ENCODE measurements around the gene RNU5B-1. TPM values are rescaled to one million over a fixed set of nuclear protein-coding genes. Genes with fewer than 3 reads are reported as not detected.

RNU5B-1 gene
- total and polyA plus RNA-seq, 2 of the 4 experiments (the other 2 are of a cell fraction) = not detected

DNA sequence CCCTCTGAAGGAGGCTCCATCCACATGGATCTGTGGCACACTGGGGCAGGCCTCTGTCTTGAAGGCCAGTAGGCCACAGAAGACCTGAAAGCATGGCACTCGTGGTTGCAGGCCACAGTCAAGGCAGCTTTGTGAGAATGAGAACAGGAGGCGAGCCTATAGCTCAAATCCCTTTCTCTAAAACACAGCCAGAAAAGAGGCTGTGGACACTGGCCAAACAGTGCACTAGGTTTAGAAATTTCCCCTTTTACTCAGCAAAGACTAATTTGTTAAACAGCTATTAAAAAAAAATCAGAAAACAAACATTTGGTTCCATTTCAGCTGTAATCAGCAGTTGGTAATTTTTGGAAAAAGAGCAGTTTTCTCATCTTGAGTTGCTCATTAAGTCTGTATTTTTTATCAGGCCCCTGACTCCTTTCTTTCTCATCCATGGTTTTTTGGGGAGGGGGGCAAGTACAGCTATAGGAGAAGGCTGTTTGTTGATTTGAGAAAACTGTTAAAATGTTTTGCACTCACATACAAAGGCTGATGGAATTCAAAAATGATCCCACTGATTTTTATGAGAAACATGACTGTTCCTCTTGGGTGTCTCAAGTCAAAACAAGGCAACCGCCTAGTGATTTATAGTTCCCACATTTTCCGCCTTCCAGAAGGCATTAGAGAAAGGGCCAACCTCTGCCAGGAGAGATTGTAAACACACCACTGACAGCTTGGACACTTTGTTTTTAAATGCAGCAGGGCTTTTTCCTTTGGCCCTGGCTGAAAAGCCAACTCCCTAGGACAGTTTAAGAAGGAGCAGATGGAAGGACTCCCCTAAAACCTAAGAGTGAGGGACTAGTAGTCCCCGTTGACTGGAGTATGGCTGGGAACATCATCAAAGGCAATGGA lies 45.9 kb upstream of the RNU5B-1 start:
- H4K91ac ChIP-seq (ENCODE audit: insufficient read depth, low read depth, low read length) = no peak overlapping the region
- dilution Hi-C loops (cut with HindIII; ENCODE audit: low sequenced_read_pairs, unreplicated experiment) (no loop called here), intact Hi-C loops (cut with micrococcal nuclease) (no loop called here), in situ Hi-C loops (cut with MboI; ENCODE audit: low sequenced_read_pairs) (no loop called here)
- H3K27ac ChIP-seq (ENCODE audit: insufficient read depth, low read length) = no peak overlapping the region
- no peak overlapping the region for H3K4me2 ChIP-seq (ENCODE audit: low read depth, low read length)
- H2AFZ ChIP-seq (replicated peaks; ENCODE audit: low read length, poor library complexity) = no peak overlapping the region
- no peak overlapping the region for H3K23ac ChIP-seq (ENCODE audit: low read depth, low read length)
- ChIA-PET CTCF (interaction anchor here (1.1 to 1.8 kb wide), 2 partner anchors 13 to 15 kb away, joined by 3 to 4 read pairs; no protein-coding TSS in a partner anchor), POLR2A (ENCODE audit: unreplicated experiment) (no interaction called here)
- H3K9ac ChIP-seq (ENCODE audit: low read depth, low read length) = no peak overlapping the region
- H2BK20ac ChIP-seq (ENCODE audit: low read depth, low read length) = no peak overlapping the region
- 80% methylated on average over 2 of the region's 5 CpGs; no CpG with 5 or more reads in 1 of the 2 experiments for WGBS, 2 experiments (ENCODE audit: extremely low coverage in 2 of 2, insufficient read length in 1 of 2)
- H4K8ac ChIP-seq (ENCODE audit: low read depth in 2 of 2, low read length in 2 of 2) = no peak overlapping the region
- H2BK120ac ChIP-seq (ENCODE audit: low read depth, low read length) = no peak overlapping the region
- H4K5ac ChIP-seq (ENCODE audit: low read depth, low read length) = no peak overlapping the region
- no peaks in the 10 kb centered on the region for H3K27me3 ChIP-seq (ENCODE audit: control insufficient read depth, insufficient read depth, low read length)
- no peak overlapping the region for H3K18ac ChIP-seq (ENCODE audit: low read depth, low read length)
- TF ChIP-seq RAD21 (IDR thresholded peaks at IDR 0.05; ENCODE audit: low read length) (no peak), MAZ (IDR thresholded peaks at IDR 0.05; ENCODE audit: borderline replicate concordance, low read depth, low read length) (no peak), MAFK (IDR thresholded peaks at IDR 0.05; ENCODE audit: low read depth, low read length) (no peak), CEBPB (IDR thresholded peaks at IDR 0.05; ENCODE audit: low read depth, low read length) (no peak), BHLHE40 (IDR thresholded peaks at IDR 0.05; ENCODE audit: low read depth, low read length) (no peak), SMC3 (IDR thresholded peaks at IDR 0.05; ENCODE audit: low read depth, low read length) (no peak), RCOR1 (IDR thresholded peaks at IDR 0.05; ENCODE audit: insufficient replicate concordance, low read length) (no peak)
- TF ChIP-seq, protein P1, sequence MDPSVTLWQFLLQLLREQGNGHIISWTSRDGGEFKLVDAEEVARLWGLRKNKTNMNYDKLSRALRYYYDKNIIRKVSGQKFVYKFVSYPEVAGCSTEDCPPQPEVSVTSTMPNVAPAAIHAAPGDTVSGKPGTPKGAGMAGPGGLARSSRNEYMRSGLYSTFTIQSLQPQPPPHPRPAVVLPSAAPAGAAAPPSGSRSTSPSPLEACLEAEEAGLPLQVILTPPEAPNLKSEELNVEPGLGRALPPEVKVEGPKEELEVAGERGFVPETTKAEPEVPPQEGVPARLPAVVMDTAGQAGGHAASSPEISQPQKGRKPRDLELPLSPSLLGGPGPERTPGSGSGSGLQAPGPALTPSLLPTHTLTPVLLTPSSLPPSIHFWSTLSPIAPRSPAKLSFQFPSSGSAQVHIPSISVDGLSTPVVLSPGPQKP (IDR thresholded peaks at IDR 0.05; ENCODE audit: borderline replicate concordance, low read depth, low read length) = no peak
- H3K9me1 ChIP-seq (ENCODE audit: insufficient read depth, low read length) = no peaks in the 10 kb centered on the region; the same call in 1 of the 2 replicates
- H2AK5ac ChIP-seq (ENCODE audit: low read depth, low read length) = no peak overlapping the region
- no TSS peak for BruUV-seq (replicated peaks)
- ATAC-seq (ENCODE audit: low read depth) (no peak), DNase-seq (no peak)
- H2AK9ac ChIP-seq (replicated peaks; ENCODE audit: low read depth, low read length, poor library complexity) = no peak overlapping the region
- H3K4me1 ChIP-seq (ENCODE audit: control insufficient read depth, insufficient read depth, low read length) = peaks cover 8% of the 10 kb centered on the region; the same call in 1 of the 2 replicates
- no peaks in the 10 kb centered on the region for H4K20me1 ChIP-seq (ENCODE audit: insufficient read depth, low read length)
- H3K14ac ChIP-seq (replicated peaks; ENCODE audit: low read depth, low read length) = no peak overlapping the region
- no peaks in the 10 kb centered on the region for H3K79me1 ChIP-seq (ENCODE audit: low read depth in 1 of 2, low read length in 2 of 2)
- peaks cover 17% of the 10 kb centered on the region for H3K36me3 ChIP-seq (ENCODE audit: control insufficient read depth, insufficient read depth, low read length)
- no peak overlapping the region for H2BK5ac ChIP-seq (ENCODE audit: low read depth, low read length, poor library complexity, severe bottlenecking)
- no peaks in the 10 kb centered on the region for H3K9me3 ChIP-seq (ENCODE audit: control insufficient read depth, insufficient read depth, low read length)
- no peak overlapping the region for H3K4ac ChIP-seq (ENCODE audit: low read depth, low read length)
- H3K56ac ChIP-seq (ENCODE audit: extremely low read depth, insufficient read depth, low read length) = no peak overlapping the region
- no peak overlapping the region for H2BK15ac ChIP-seq (ENCODE audit: low read depth, low read length)
- H3K4me3 ChIP-seq (ENCODE audit: insufficient read depth, low read depth, low read length) = no peak overlapping the region
